ENCODE measurements around the gene ERC2. TPM values are rescaled to one million over a fixed set of nuclear protein-coding genes. Genes with fewer than 3 reads are reported as not detected.

Gene ERC2
- polyA plus RNA-seq, 1 experiment: 0.07 TPM

GRCh38 chr3:56190130-56190529 is 278.1 kb downstream of the ERC2 start:
- ChIA-PET CTCF (no interaction called here), POLR2A (no interaction called here)
- Histone ChIP-seq H3K27ac (ENCODE audit: low read depth, low read length) (no peak overlapping the region), H3K4me3 (ENCODE audit: low read depth, low read length) (no peak overlapping the region), H3K27me3 (ENCODE audit: control insufficient read depth, insufficient read depth, low read length) (no peaks in the 10 kb centered on the region), H3K9me3 (ENCODE audit: control insufficient read depth, insufficient read depth, low read length) (no peaks in the 10 kb centered on the region)
- TF ChIP-seq CTCF (IDR thresholded peaks at IDR 0.05; ENCODE audit: low read depth, low read length): no peak
- no peak for DNase-seq (ENCODE audit: low read depth, low spot score)

- no peak for DNase-seq (ENCODE audit: low read depth, low spot score)
- no peaks in the 10 kb centered on the region for H3K27me3 ChIP-seq (ENCODE audit: control insufficient read depth, insufficient read depth, low read length)
Measured at GRCh38 chr3:56189536-56189935, 278.7 kb downstream of the ERC2 start.

GRCh38 chr3:56188201-56188600 is 280.1 kb downstream of the ERC2 start:
- Histone ChIP-seq H3K27ac (ENCODE audit: low read depth, low read length) (no peak overlapping the region), H3K27me3 (ENCODE audit: control insufficient read depth, insufficient read depth, low read length) (no peaks in the 10 kb centered on the region), H3K9me3 (ENCODE audit: control insufficient read depth, insufficient read depth, low read length) (no peaks in the 10 kb centered on the region), H3K4me3 (ENCODE audit: low read depth, low read length) (no peak overlapping the region)
- DNase-seq (ENCODE audit: low read depth, low spot score): no peak
- ChIA-PET CTCF (no interaction called here), POLR2A (no interaction called here)
- no peak for TF ChIP-seq CTCF (IDR thresholded peaks at IDR 0.05; ENCODE audit: low read depth, low read length)

More at GRCh38 chr3:56189536-56189935, 278.7 kb downstream of the ERC2 start:
- no peaks in the 10 kb centered on the region for H3K9me3 ChIP-seq (ENCODE audit: control insufficient read depth, insufficient read depth, low read length)
- CTCF ChIA-PET: no interaction called here
- no peak overlapping the region for H3K27ac ChIP-seq (ENCODE audit: low read depth, low read length)
- POLR2A ChIA-PET: no interaction called here
- no peak overlapping the region for H3K4me3 ChIP-seq (ENCODE audit: low read depth, low read length)
- no peak for TF ChIP-seq CTCF (IDR thresholded peaks at IDR 0.05; ENCODE audit: low read depth, low read length)

- Histone ChIP-seq H3K9me3 (ENCODE audit: control insufficient read depth, insufficient read depth, low read length) (no peaks in the 10 kb centered on the region), H3K27me3 (ENCODE audit: control insufficient read depth, insufficient read depth, low read length) (no peaks in the 10 kb centered on the region), H3K4me3 (ENCODE audit: low read depth, low read length) (no peak overlapping the region), H3K27ac (ENCODE audit: low read depth, low read length) (no peak overlapping the region)
- TF ChIP-seq CTCF (IDR thresholded peaks at IDR 0.05; ENCODE audit: low read depth, low read length): no peak
- CTCF ChIA-PET: no interaction called here
- no peak for DNase-seq (ENCODE audit: low read depth, low spot score)
- POLR2A ChIA-PET: no interaction called here
Measured at GRCh38 chr3:56187051-56187450, 281.2 kb downstream of the ERC2 start.

- Histone ChIP-seq H3K9me3 (ENCODE audit: control insufficient read depth, insufficient read depth, low read length) (no peaks in the 10 kb centered on the region), H3K27ac (ENCODE audit: low read depth, low read length) (no peak overlapping the region), H3K27me3 (ENCODE audit: control insufficient read depth, insufficient read depth, low read length) (no peaks in the 10 kb centered on the region), H3K4me3 (ENCODE audit: low read depth, low read length) (no peak overlapping the region)
- no peak for TF ChIP-seq CTCF (IDR thresholded peaks at IDR 0.05; ENCODE audit: low read depth, low read length)
- CTCF ChIA-PET: no interaction called here
- no peak for DNase-seq (ENCODE audit: low read depth, low spot score)
- POLR2A ChIA-PET: no interaction called here
Measured at GRCh38 chr3:56185827-56186226, 282.4 kb downstream of the ERC2 start.
